HG02759 (cell line): ENCODE measurements around the gene KCNMA1.

Experiments used
- ATAC-seq: cut with Tn5 transposase; IDR thresholded peaks from one replicate; pipeline ENCODE4 v1.9.1; 2021; ENCODE audit warnings: mild to moderate bottlenecking, moderate library complexity; ENCODE audit not compliant: unreplicated experiment

KCNMA1 gene

DNA sequence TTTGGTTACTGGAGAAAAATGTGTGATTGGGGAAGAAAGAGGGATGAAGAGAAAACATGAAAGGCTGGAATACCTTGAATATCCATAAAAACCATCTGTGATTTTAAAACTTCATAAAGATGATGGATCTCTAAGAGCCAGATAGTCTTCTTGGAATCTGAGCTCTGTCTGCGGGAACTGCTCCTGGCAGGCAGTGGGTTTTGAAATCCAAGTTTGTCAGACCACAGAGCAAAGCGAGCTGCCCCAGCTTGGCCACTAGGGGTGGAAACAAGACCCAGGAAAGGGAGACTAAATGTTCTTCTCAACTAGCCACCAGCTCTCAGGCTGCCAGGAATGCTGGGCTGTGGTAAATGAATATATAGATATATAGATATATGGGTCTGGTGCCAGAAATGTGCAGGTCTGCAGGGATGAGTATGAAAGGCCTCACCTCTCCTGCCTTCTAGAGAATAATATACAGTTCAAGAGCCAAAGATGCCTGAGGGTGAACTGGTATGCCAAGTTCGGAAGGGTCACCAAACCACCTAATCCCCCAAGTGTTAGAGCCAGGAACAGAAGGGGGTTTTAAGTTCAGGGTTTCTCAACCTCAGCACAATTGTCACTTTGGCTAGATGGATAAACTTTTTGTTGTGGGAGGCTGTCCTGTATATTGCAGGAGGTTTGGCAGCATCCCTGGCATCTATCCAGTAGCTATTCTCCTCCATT lies 208.8 kb downstream of the KCNMA1 start:
- no peak for ATAC-seq

DNA sequence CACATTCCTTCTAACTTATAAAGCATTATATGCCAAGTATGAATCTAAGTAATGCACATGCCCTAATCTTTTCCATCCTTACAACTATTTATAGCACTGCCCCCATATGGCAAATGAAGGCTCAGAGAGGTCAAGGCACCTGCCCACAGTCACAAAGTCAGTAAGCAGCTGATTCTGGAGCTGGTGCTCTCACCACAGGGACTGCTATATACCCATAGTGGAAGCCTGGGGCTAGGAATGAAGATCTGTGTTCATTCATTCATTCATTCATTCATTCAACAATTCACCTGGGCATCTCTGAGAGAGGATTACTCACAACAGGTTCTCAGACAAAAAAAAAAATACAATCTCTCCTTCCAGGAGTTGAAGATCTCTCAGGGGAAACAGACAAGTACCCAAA lies 213.4 kb downstream of the KCNMA1 start:
- no peak for ATAC-seq

DNA sequence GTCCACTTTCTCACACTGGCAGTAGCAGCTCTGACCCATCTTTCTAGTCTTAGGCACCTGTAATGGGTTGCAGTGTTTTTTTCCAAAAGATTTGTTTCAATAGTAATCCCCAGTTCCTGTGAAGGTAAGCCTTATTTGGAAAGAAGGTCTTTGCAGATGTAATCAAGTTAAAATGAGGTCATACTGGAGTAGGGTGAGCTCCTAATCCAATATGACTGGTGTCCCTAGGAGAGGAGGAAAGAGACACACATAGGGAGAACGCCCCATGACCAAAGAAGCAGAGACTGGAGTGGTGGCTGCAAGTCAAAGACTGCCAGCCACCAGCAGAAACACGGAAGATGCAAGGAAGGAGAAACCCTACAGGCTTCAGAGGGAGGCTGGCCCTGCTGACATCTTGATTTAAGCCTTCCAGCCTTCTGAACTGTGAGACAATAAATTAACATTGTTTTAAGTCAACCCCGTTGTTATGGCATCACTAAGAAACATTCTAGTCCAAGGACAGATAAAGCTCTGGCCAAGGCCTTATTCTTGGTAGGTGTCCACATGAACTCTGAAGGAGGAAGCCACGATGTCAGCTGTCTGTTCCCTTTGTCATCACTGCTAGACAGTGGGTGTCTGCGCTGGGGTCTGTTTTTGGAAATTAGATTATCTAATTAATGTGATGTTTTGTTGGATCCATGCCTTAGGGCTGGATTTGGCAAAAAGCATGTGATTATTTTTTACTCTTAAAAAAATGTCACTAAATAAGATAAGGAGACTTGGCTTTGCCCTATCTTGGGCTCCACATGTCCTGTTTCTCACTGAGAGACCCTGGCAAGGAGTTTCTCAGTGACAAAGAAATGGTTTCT lies 214.9 kb downstream of the KCNMA1 start:
- no peak for ATAC-seq

DNA sequence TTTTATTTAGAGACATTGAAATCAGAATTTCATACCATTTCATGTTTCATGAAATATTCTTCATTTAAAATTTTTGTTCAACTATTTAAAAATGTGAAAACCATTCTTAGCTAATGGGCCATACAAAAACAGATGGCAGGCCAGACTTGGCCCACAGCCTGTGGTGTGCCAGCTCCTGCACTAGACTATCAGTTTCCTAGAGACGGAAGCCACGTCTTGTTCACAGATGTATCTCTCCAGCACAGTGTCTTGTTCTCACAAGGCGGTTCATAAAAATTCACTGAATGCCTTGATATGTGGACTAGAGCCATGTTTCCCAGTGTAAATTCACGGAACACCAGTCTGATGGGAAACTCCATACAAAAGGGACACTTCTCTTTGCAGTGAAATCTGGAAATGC lies 216.0 kb downstream of the KCNMA1 start:
- no peak for ATAC-seq

DNA sequence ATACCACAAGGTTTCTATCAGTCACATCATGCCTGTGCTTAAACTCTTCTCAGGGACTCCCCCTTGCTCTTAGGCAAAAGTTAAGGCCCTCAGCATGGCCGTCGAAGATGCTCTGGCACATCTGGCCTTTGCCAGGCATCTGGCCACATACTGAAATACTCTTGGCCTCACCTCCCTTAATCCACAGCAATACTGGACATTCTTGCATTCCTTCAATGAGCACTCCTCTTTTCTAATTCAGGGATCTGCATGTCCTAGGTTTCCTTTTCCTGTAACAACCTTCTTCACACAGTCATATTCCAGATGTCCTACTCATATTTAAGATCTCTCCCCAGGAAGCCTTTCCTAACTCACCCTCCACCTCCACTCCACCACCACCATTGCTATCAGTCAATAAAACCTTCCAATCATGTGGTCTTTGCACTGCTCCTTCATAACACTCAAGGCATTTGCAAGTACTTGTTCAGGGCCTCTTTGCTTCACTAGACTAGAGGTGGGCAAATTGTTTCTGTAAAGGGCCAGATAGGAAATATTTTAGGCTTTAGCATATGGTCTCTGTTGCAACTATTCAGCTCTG lies 216.6 kb downstream of the KCNMA1 start:
- ATAC-seq, result no peak

DNA sequence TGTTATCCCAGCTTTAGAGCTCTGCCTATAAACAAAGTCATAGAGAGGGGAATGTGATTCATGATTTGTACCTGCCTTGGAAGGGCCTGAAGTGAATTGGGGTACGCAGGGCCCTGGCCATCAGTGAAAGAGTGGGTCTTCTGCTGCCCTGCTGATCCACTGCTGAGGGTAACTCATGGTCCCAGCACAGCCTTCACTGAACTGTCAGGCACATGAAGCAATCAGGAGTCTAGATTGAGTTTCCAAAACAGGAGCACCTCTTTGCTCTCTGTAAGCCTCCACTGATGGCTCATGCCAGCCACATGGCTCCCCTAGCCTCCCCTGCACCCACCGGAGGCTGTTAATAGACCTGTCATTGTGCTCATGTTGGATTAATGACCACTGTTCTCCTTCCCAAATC lies 217.6 kb downstream of the KCNMA1 start:
- ATAC-seq, result no peak

DNA sequence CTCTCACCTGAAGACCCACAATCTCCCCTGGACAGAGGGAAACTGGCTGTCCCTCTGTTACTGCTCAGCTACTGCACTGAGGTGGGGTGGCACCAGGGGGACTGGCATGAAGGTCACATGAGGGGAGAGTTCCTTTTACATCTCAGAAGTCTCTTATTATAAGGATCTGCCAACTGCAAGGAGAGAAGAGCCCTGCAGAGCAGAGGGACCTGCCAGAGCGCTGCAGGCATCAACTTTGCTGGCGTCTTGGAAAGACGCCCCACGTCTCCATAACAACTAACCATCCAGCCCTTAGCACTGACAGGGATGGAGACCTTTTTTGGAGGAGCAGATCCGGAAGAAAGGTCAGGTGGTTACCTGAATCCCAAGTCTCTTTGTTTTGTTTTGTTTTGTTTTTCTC lies 218.6 kb downstream of the KCNMA1 start:
- no peak for ATAC-seq

DNA sequence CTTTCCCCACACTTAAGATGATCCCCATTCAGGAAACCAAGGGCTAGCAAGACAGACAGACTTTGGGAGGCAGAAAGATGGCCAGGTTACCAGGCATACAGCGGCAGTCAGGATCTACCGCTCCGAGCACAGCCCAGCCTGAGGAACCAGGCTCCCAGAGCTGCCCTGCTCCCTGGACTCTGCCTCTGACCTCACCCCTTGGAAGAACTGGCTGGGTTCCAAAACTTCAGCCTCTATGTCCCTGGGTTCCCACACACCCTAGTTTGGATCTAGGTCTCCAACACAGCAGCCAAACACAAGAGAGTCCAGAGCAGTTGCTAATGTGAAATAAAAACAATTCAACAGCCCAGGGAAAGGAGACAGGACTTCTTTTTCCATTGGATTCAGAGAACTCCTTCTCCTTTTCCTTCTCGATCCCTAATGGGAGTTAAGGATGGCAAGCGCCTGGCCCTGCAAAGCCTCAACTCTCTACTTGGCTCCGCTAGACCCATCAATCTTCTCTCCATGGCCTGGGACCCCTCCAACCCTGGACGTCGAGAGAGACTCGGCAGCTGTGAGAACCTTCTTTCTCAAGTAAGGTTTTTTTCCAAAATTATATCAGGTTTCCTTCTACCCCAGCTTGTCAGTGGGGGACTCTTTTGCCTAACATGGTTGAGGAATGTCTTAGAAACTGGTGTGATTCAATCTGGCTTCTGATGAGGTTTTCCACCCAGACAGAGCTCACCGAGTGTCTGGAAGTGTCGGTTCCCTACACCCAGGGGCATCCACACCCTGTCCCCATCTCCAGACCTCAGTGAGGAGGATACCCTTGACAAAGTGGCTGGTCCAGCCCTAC lies 219.6 kb downstream of the KCNMA1 start:
- ATAC-seq, result no peak

DNA sequence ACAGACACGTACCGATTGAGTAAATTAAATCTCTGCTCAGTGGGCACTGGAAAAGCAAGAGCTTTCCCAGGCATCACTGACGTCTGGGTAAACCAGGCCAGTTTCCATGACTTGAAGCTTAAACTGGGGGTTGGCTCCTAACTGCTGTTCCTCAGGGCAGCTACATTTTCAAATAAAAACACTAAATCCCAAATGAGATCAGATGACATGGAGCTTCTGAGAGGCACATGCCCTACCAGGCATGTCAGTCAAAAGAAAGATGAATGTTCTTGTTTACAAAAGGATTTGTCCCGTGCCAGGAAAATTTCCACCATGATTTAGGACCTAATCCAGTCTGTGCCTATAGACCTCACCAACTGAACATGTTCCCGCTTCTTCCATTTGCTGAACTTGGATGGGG lies 220.2 kb downstream of the KCNMA1 start:
- ATAC-seq, result no peak

DNA sequence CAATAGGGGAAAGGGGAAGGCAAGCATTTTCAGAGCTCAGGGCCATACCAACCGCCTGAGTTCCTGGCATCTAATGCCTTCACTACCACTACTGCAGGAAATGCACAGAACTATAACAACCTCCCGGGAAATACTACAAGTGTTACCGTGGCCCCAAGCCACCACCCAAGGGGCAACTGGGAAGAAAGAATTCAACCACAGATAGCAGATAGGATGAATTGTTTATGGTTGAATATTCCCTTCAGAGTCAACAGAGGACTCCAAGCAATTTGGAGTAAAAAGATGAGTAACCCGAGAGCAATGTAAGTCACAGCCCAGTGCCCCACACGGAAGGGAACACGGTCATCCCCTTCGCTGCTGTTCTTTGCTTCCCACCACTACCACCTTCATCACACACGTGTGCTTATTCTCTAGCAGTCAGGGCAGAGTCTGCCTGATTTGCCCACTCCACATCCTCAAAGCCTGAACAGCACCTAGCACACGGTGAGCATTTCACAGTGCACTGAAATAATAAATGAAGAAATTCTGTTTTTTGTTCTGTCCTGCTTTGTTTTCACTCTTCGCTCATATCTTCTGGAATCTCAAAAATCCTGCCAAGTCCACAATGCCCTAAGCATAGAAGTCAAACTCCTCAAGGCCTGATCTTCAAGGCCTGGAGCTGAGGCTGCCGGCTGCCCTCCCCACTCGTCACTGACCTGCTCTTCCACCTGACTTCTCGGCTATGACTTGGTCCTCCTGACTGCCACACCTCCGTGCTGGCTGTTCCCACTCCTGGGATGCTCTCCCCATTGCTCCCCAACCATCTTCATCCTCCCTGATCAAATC lies 221.1 kb downstream of the KCNMA1 start:
- ATAC-seq, result no peak

DNA sequence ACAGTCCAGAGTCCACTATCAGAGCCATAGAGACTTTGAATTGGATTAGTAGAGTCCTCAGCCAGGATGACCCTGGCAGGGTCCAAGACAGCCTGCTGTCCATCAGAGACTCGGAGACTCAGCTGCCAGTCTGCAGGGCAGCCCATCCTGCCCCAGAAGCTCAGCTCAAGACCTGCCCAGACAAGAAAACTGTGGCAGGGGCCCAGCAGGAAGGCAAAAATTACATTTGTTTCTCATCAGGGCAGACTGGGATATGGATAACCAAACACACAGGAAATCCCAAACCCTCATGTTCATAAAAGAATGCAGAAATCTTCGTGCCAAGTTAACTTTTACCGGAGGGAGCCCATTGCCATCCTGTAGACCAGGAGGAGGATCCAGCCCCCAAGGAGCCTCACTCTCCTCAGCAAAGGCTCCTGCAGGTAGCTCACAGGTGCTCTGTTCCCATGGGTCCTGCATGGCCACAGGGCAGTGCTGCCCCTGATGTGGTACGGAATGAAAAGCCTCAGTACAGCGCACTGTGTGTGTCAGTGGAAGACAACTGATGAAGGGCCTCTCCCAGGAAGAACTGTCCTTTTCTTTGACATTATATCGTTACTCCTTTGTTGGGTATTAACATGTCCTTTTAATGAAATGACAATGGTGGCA lies 222.2 kb downstream of the KCNMA1 start:
- ATAC-seq, result no peak

DNA sequence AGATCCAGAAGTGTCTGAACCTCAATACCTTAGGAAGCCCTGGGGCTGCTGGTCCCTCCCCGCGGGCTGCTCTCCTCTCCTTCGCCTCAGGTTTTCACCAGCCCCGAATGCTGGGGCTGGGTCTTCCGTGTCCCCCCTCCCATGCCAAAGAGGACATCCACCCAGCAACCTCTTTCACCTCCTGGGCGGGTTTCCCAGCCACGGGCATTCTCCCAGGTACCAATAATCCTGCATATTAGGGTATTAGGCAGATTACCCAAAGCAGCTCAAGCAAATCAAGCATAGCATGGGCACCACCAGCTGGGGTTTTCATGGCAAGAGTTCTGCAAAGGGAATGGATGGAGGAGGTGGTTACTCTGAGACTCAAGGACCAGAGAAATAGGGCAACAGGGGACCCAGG lies 224.4 kb downstream of the KCNMA1 start:
- ATAC-seq, result no peak

DNA sequence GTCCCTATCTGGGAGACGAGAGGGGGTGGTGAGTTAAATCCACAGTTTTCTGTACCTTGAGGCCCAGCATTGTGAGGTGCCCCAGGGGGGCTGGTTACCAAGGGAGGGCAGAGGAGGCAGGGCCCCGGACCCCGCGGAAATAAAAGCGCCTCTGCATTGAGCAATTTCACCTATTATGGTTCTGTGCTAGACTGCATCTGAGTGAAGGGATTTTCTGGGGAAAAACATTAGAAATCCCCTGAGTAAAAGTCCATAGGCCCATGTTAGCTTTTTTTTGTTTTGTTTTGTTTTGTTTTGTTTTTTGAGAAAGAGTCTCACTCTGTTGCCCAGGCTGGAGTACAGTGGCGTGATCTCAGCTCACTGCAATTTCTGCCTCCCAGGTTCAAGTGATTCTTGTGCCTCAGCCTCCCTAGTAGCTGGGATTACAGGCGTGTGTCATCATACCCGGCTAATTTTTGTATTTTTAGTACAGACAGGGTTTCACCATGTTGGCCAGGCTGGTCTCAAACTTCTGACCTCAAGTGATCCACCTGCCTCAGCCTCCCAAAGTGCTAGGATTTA lies 225.0 kb downstream of the KCNMA1 start:
- peak; percentile 71 for ATAC-seq

DNA sequence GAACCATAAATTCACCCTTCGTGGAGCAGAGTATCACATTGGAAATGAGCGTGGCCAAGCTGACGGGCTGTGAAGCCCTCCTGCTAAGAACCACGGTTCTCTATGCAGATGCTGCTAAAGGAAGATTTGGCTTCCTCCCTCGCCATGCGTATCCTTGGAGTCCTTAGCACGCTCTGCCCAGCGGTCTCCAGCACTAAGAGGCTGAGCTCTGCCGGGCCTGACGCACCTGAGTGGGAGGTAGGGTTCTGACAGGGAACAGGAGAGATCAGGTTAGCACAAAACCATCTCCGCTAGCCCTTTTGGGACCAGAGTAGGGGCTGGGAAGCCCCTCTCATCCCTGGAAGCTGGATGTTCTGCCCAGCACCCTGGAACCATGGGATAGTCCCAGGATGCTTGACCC lies 225.8 kb downstream of the KCNMA1 start:
- no peak for ATAC-seq

DNA sequence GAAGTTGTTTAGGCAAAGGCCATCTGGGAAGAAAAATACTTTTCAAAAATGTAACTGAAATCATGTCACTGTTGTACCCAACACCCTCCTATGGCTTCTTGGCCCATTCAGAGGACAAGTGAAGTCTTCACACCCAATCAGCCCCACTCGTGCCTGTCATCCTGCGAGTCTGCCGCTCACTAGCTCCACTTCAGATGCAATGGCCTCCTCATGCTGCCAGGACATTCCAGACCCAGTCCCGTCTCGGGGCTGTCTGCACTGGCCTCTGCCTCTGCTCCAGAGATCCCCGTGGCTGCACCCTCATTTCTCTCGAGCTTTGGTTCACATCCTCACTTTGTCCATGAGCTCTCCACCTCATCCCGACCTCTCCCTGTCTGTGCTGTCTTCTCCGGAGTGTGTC lies 227.1 kb downstream of the KCNMA1 start:
- no peak for ATAC-seq

DNA sequence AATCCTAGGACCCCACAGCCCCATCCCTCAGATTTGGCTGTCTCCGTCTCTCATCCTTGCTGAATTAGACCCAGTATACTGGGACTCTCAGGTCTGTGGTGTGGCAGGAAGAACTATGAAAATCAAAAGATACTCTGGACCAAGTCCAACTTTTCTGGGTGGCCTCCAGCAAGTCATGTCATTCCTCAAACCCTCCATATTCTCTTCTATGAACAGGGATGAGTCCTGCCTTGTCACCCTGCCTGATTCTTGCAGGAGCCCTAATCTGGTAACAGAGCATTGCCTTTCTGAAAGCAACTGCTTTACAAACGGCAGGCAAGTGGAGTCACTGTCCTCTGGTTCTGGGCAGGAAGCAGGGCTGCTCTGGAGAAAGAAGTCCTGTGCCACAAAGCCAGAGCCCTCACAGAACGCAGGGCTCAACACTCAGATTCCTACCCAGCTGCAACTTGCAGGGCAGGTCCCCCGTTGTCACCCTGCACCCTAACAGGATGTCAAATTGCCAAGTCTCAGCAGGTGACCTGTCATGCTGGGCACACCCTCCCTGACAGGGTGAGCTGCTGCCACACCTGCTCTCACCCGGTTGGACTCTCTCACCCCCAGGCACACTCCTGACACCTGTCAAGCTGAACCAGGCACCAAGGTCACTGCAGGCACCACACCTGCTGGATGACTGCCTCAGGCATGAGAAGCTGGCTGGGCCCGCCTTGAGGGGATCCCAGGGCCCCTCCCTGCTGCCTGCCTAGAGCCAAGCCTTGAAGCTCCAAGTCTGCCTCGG lies 227.7 kb downstream of the KCNMA1 start:
- ATAC-seq, result no peak

DNA sequence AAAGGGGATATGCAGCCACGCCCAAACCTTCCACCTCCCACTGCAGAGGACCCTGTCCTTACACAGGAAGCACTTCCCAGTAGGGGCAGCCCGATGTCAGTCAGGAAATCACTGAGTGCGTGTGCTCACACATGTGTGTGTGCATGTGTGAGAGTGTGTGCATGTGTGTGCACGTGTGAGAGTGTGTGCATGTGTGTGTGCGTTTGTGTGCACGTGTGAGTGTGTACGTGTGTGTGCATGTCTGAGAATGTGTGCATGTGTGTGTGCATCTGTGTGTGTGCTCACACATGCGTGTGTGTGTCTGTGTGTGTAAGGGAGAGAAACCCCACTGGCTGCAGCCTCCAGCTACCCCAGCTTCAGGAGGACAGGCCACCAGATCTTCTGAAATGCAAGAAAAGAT lies 229.3 kb downstream of the KCNMA1 start:
- ATAC-seq, result no peak

DNA sequence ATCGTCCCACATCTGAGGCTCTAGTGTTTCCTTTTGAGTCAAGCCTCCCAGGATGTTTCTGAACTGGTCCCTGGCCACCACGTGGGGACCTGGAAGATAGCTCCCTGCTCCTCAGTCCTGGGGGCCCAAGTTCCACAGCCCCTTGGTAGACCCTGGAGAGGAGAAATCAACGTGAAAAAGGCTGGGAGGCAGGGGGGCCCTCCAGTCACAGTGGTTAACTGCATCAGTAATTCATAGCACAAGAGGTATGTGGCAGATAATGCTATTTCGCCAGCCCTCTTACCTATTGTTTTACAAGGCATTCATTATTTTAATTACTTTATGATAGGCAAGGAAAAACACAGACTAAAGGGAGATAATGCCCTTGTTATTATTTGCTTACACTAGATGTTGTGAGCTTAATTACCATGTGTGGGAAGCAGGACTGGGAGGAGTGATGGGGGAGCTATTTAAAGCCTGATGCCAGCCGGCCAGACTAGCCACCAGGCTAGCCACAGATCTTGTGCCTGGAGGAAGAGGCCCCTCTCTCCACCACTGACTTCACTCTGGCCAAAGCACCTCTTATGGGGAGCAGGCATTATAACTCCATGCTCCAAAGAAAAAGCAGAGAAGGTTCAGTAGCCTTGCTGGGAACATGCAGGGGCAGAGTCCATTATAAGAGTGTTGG lies 230.7 kb downstream of the KCNMA1 start:
- no peak for ATAC-seq
